OCI-LY3 (cell line): Measurements from ENCODE around the gene TMEM266.

Experiments used
- EZH2phosphoT487 ChIP-seq: fragments of 200-600 bp; shearing (Covaris generic); IDR thresholded peaks from 2 replicates; pipeline ENCODE4 v1.6.1; 2018; ENCODE audit warnings: antibody characterized with exemption, mixed run types, low read depth
- TF ChIP-seq, protein P1 (sequence below): fragments of 200-600, 300-600 bp; sonication (generic); IDR thresholded peaks from 2 replicates; pipeline ENCODE4 v1.5.1; 2014; ENCODE audit warnings: antibody characterized with exemption, low read length, low read depth

DNA sequence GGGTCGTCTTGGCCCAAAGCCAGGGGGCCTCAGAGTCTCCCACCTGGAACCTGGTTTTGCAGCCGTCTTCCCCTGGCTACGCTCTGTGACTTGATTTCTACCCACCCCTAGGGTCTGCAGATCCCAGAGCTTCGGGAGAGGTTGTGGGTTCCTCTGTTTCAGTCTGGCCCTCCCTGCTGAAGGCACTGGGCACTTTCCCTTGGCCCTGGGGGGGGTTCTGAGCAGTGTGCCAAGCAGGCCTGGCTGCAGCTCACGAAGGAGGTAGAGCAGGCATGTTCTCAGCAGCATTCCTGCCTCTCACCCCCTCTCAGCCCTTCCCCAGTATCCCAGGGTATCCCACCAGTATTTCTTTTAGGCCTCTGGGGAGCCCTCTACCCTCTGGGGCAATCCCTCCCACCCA, 99.0 kb downstream of the TMEM266 start:
- TF ChIP-seq, protein P1, sequence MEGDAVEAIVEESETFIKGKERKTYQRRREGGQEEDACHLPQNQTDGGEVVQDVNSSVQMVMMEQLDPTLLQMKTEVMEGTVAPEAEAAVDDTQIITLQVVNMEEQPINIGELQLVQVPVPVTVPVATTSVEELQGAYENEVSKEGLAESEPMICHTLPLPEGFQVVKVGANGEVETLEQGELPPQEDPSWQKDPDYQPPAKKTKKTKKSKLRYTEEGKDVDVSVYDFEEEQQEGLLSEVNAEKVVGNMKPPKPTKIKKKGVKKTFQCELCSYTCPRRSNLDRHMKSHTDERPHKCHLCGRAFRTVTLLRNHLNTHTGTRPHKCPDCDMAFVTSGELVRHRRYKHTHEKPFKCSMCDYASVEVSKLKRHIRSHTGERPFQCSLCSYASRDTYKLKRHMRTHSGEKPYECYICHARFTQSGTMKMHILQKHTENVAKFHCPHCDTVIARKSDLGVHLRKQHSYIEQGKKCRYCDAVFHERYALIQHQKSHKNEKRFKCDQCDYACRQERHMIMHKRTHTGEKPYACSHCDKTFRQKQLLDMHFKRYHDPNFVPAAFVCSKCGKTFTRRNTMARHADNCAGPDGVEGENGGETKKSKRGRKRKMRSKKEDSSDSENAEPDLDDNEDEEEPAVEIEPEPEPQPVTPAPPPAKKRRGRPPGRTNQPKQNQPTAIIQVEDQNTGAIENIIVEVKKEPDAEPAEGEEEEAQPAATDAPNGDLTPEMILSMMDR, result no peak
- TF ChIP-seq EZH2phosphoT487, result no peak
